GM18526 (cell line): ENCODE results near the gene PCBP4.

Experiments
- POLR2A ChIP-seq: IDR thresholded peaks from 3 replicates; pipeline ENCODE4 v1.6.1; 2011; ENCODE audit not compliant: insufficient read length; ENCODE audit errors: extremely low read depth

PCBP4 gene

GRCh38 chr3:51967384-51968169 is at the start of gene PCBP4:
TSS of gene PCBP4 (minus strand) at chr3:51967454. CDS start at chr3:51961240, 6,214 bp downstream.
- no peak for TF ChIP-seq POLR2A

GRCh38 chr3:52015438-52016228 is 48.4 kb upstream of the PCBP4 start:
- TF ChIP-seq POLR2A = no peak

GRCh38 chr3:52014613-52015012 is 47.4 kb upstream of the PCBP4 start:
- TF ChIP-seq POLR2A = no peak

DNA sequence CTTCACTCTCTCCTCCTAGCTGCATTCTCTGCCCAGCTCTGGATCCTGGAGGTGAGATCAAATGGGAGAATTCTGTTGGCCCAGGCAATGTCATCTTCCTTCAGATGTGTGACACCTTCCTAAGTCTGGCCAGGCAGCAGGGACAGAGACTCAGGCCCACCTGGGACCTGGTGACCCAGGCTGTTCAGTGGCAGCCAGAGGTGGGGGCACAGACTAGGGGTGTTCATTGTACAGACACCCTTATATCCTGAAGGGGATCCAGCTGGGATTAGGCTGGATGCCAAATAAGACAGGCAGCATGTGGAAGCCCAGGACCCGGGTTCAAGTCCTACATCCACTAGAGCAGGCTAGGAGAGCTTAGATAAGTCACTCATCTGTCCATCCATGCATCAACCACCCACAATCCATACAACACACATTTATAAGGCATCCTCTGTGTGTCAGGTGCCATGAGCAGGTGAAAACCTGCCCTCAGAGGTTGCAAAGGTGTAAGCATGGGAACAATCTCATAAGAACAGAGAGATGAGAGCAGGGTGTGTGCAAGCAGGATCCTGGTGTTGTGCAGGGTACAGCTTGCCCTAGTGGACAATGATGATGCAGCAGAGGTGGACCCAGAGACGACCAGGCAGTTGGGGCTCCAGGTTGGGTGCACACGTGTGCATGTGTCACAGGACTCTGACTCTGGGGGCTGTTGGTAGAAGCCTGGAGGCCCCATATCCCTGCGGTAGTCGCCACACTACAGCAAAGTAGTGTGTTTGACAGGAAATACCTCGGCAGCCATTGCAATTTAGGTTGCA is 46.7 kb upstream of the PCBP4 start:
- TF ChIP-seq POLR2A = no peak

DNA sequence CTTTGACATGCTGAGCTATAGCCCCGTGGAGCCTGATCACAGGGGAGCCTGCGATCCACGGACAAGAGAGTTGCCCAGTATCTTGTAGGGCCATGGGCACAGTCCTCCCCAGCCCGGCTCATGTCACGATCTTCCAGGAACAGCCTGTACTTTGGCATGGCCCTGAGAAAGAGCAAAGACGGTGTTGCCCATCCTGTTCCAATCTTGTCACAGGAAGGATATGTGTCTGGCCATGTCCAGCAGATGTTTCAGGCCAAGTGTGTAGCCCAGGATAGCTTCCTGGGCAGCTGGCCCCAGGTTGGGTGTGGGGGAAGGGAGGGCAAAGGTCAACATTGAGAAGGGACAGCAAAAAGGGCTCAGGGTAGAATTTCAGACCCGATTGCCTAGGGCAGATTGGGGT is 45.4 kb upstream of the PCBP4 start:
- TF ChIP-seq POLR2A = no peak

DNA sequence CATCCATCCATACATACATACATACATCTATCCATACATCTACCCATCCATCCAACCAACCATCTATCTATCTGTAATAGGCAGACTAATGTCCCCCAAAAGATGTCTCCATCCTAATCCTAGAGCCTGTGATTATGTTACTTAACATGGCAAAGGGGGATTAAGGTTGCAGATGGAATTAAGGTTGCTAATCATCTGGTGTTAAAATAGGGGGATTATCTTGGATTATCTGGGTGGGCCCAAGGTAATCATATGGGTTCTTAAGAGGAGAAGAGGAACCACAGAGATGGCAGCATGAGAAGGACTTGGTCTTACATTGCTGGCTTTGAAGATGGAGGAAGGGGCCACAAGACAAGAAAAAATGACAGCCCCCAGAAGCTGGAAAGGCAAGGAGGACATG is 43.2 kb upstream of the PCBP4 start:
- no peak for TF ChIP-seq POLR2A

GRCh38 chr3:52007291-52007690 is 40.0 kb upstream of the PCBP4 start:
- no peak for TF ChIP-seq POLR2A

- no peak for TF ChIP-seq POLR2A
Measured at GRCh38 chr3:52006820-52007133, 39.5 kb upstream of the PCBP4 start.

- TF ChIP-seq POLR2A = no peak
Measured at GRCh38 chr3:52006017-52006819, 39.0 kb upstream of the PCBP4 start.

DNA sequence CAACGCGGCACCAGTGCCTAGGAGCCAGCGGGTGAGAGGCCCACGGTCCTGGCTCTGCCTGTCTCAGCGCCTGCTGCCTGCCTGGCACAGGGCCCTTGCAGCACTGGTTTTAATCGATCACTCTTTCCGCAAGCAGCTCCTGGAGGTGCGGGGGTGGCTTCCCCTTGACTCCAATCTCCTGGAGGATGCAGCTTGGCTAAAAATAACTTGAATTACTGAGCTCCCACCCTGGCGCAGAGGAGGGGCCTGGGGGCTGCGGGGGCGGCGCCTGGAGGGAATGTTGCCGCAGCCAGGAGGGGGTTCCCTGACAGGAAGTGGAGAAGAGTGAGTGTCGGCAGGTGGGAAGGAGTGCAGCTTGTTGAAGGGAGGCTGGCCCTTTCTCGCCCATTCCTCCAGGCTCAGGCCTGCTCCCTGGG is 38.3 kb upstream of the PCBP4 start:
- TF ChIP-seq POLR2A = no peak

- TF ChIP-seq POLR2A = no peak
Measured at GRCh38 chr3:52004906-52005395, 37.7 kb upstream of the PCBP4 start.

GRCh38 chr3:52004163-52004787 is 37.0 kb upstream of the PCBP4 start:
- no peak for TF ChIP-seq POLR2A

- TF ChIP-seq POLR2A = no peak
Measured at GRCh38 chr3:52002748-52003147, 35.5 kb upstream of the PCBP4 start.

DNA sequence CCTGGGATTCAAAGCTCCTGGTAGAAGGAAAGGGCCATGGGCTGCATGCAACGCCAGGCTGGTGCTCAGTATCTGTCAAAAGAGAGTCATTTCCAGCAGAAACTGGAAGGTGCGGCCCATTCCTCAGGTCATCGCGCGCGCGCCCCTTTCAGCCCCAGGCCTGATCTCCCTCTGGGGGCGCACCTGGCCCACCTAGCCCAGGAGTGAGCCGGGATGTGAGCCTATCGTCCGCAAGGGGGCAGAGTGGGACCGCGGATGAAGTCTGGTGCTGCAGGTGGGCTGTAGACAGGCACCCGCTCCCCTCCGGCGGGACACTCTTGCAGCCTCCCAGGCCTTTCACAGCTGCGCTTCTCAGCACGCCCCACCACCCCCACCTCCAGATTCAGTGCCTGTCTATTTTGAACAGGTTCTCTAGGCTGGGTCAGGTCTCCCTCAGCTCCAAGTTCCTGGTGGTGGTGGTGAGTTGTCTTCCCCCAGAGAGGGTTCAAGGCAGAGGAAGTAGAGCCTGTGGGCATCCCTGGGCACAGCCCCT is 34.3 kb upstream of the PCBP4 start:
- no peak for TF ChIP-seq POLR2A
